H1 (cell line): ENCODE data around the gene HDX. TPM values are rescaled to one million over a fixed set of nuclear protein-coding genes. Genes with fewer than 3 reads are reported as not detected.

Experiments
- CTCF ChIA-PET: fragments of 300-600 bp; sonication (Branson Sonifier 250); formaldehyde crosslinking; loops from one replicate; lab custom pipeline; 2021; ENCODE audit not compliant: partially characterized antibody; lab: Charles Lee
- POLR2A ChIA-PET: fragments of 300-600 bp; sonication (Branson Sonifier 250); formaldehyde crosslinking; loops from one replicate; lab custom pipeline; 2021; ENCODE audit warnings: inconsistent platforms; ENCODE audit not compliant: partially characterized antibody; lab: Charles Lee
- DNase-seq, 2 experiments: peaks; one replicate each; pipeline versions ENCODE4 v3.0.0 to v3.0.0-alpha.2; 2010 to 2022; ENCODE audit warnings: low spot score in 2 of 2, low read depth in 1 of 2, mixed read lengths in 1 of 2
- FAIRE-seq: peaks from 2 replicates; lab custom pipeline; 2011; peaks lifted over from hg19 to GRCh38; lab: Jason Lieb, UNC
- H2AFZ ChIP-seq: 2 replicates; pipeline ENCODE4 v1.8.1; 2012; ENCODE audit warnings: low read length, inconsistent platforms
- H2AK5ac ChIP-seq: 2 replicates; pipeline ENCODE4 v1.6.1; 2013; ENCODE audit warnings: low read depth, low read length
- H2BK120ac ChIP-seq: replicated peaks from 2 replicates; pipeline ENCODE3; 2013; ENCODE audit warnings: low read depth, low read length, inconsistent platforms
- H2BK12ac ChIP-seq: 2 replicates; pipeline ENCODE4 v1.6.1; 2013; ENCODE audit warnings: low read depth, low read length
- H2BK15ac ChIP-seq: 2 replicates; pipeline ENCODE4 v1.6.1; 2013; ENCODE audit warnings: low read length
- H2BK20ac ChIP-seq: 2 replicates; pipeline ENCODE4 v1.6.1; 2013; ENCODE audit warnings: low read length
- H2BK5ac ChIP-seq: 2 replicates; pipeline ENCODE4 v1.6.1; 2013; ENCODE audit warnings: low read depth, low read length
- H3K14ac ChIP-seq: 2 replicates; pipeline ENCODE4 v1.6.1; 2013; ENCODE audit warnings: inconsistent platforms; ENCODE audit not compliant: insufficient read length
- H3K18ac ChIP-seq: 2 replicates; pipeline ENCODE4 v1.6.1; 2013; ENCODE audit warnings: low read length; ENCODE audit errors: extremely low read depth
- H3K23ac ChIP-seq: 2 replicates; pipeline ENCODE4 v1.6.1; 2013; ENCODE audit warnings: inconsistent platforms; ENCODE audit not compliant: insufficient read length
- H3K23me2 ChIP-seq: 2 replicates; pipeline ENCODE4 v1.6.1; 2013; ENCODE audit warnings: low read depth, low read length
- H3K27ac ChIP-seq: 2 replicates; pipeline ENCODE4 v1.6.1; 2011; ENCODE audit warnings: low read depth, low read length, inconsistent platforms
- H3K27me3 ChIP-seq, 4 experiments: replicated peaks in 1 of 4; 1 replicate in 1 of 4; 2 replicates in 3 of 4; pipeline versions ENCODE4 v1.6.1 to v1.8.1; 2011 to 2013; ENCODE audit warnings: low read length in 3 of 4, mild to moderate bottlenecking in 3 of 4, inconsistent platforms in 2 of 4, mixed read lengths in 2 of 4, moderate library complexity in 1 of 4; ENCODE audit not compliant: control insufficient read depth in 3 of 4, insufficient read depth in 3 of 4; ENCODE audit errors: extremely low read depth in 1 of 4
- H3K36me3 ChIP-seq, 4 experiments: 2 replicates each; pipeline versions ENCODE4 v1.6.1 to v1.8.1; 2011 to 2013; ENCODE audit warnings: mild to moderate bottlenecking in 4 of 4, low read length in 3 of 4, moderate library complexity in 2 of 4, control low read depth in 1 of 4, inconsistent platforms in 1 of 4; ENCODE audit not compliant: insufficient read depth in 4 of 4, control insufficient read depth in 2 of 4
- H3K4ac ChIP-seq: replicated peaks from 2 replicates; pipeline ENCODE3; 2013; ENCODE audit warnings: low read length, low read depth, mixed read lengths, inconsistent platforms; ENCODE audit not compliant: insufficient read length
- H3K4me1 ChIP-seq, 4 experiments: replicated peaks in 1 of 4; 1 replicate in 1 of 4; 2 replicates in 3 of 4; pipeline versions ENCODE4 v1.6.1 to v1.8.1; 2011 to 2013; ENCODE audit warnings: low read length in 3 of 4, inconsistent platforms in 2 of 4, mixed read lengths in 1 of 4; ENCODE audit not compliant: insufficient read depth in 4 of 4, control insufficient read depth in 3 of 4
- H3K4me2 ChIP-seq, 2 experiments: 2 replicates each; pipeline versions ENCODE4 v1.6.1 to v1.8.1; 2011 to 2013; ENCODE audit warnings: low read depth in 2 of 2, low read length in 2 of 2, control low read depth in 1 of 2, inconsistent platforms in 1 of 2, mild to moderate bottlenecking in 1 of 2; ENCODE audit not compliant: insufficient read depth in 1 of 2
- H3K4me3 ChIP-seq, 4 experiments: fragments of 200-600, 300-600 bp in 1 of 4; sonication (generic), shearing (Covaris generic), sonication (Bioruptor Twin) in 1 of 4; 2 replicates each; pipeline versions ENCODE4 v1.5.1 to v1.8.1; 2011 to 2016; ENCODE audit warnings: low read length in 4 of 4, low read depth in 3 of 4, control low read depth in 2 of 4, inconsistent platforms in 2 of 4, mild to moderate bottlenecking in 2 of 4, mixed read lengths in 1 of 4, moderate library complexity in 1 of 4; ENCODE audit not compliant: insufficient read depth in 2 of 4; ENCODE audit errors: extremely low read depth in 1 of 4
- H3K56ac ChIP-seq: replicated peaks from 2 replicates; pipeline ENCODE3; 2013; ENCODE audit warnings: low read depth, mild to moderate bottlenecking, mixed read lengths, low read length, inconsistent platforms; ENCODE audit not compliant: insufficient read length
- H3K79me1 ChIP-seq: 2 replicates; pipeline ENCODE4 v1.6.1; 2013; ENCODE audit warnings: low read depth, low read length, control low read depth
- H3K79me2 ChIP-seq, 2 experiments: 2 replicates each; pipeline versions ENCODE4 v1.6.1 to v1.8.1; 2012 to 2013; ENCODE audit warnings: low read length in 2 of 2, mild to moderate bottlenecking in 2 of 2, inconsistent platforms in 1 of 2; ENCODE audit not compliant: insufficient read depth in 2 of 2, control insufficient read depth in 1 of 2
- H3K9ac ChIP-seq, 4 experiments: replicated peaks in 1 of 4; 1 replicate in 1 of 4; 2 replicates in 3 of 4; pipeline versions ENCODE4 v1.6.1 to v1.8.1; 2011 to 2013; ENCODE audit warnings: low read depth in 3 of 4, low read length in 3 of 4, control low read depth in 2 of 4, mild to moderate bottlenecking in 2 of 4, moderate library complexity in 2 of 4, inconsistent platforms in 1 of 4; ENCODE audit errors: extremely low read depth in 1 of 4
- H3K9me3 ChIP-seq, 2 experiments: 2 replicates each; pipeline versions ENCODE4 v1.6.1 to v1.8.1; 2012 to 2013; ENCODE audit warnings: mild to moderate bottlenecking in 2 of 2, moderate library complexity in 2 of 2, control low read depth in 1 of 2, inconsistent platforms in 1 of 2, low read depth in 1 of 2, low read length in 1 of 2, mixed read lengths in 1 of 2; ENCODE audit not compliant: insufficient read depth in 2 of 2
- H4K20me1 ChIP-seq, 2 experiments: replicated peaks in 1 of 2; 2 replicates each; pipeline versions ENCODE3 to v1.8.1; 2011 to 2013; ENCODE audit warnings: inconsistent platforms in 2 of 2, low read length in 2 of 2, mild to moderate bottlenecking in 1 of 2; ENCODE audit not compliant: insufficient read depth in 2 of 2, control insufficient read depth in 1 of 2
- H4K5ac ChIP-seq: 2 replicates; pipeline ENCODE4 v1.6.1; 2013; ENCODE audit warnings: low read length, low read depth, mixed read lengths, inconsistent platforms; ENCODE audit not compliant: insufficient read length
- H4K8ac ChIP-seq: 2 replicates; pipeline ENCODE4 v1.8.0; 2013; ENCODE audit warnings: mild to moderate bottlenecking, moderate library complexity, low read length, inconsistent platforms; ENCODE audit not compliant: insufficient read depth; ENCODE audit errors: extremely low read depth
- H4K91ac ChIP-seq: replicated peaks from 2 replicates; pipeline ENCODE3; 2013; ENCODE audit warnings: low read length, mixed read lengths, inconsistent platforms; ENCODE audit not compliant: insufficient read length
- ASH2L ChIP-seq: fragments of 200-600, 300-600 bp; sonication (generic); IDR thresholded peaks from one replicate; pipeline ENCODE4 v1.7.1; 2017; ENCODE audit warnings: low read length
- ATF3 ChIP-seq: IDR thresholded peaks from 2 replicates; pipeline ENCODE4 v1.6.1; 2011; ENCODE audit warnings: low read depth, mild to moderate bottlenecking, low read length; ENCODE audit not compliant: insufficient read depth
- CBX8 ChIP-seq: fragments of 300-800, 300-1000 bp; sonication (generic); IDR thresholded peaks from 2 replicates; pipeline ENCODE4 v1.7.1; 2016; ENCODE audit warnings: low read depth, low read length, borderline replicate concordance
- E2F6 ChIP-seq: IDR thresholded peaks from 2 replicates; pipeline ENCODE4 v1.6.1; 2012; ENCODE audit warnings: inconsistent platforms
- GABPA ChIP-seq: IDR thresholded peaks from 2 replicates; pipeline ENCODE4 v1.6.1; 2011; ENCODE audit warnings: mild to moderate bottlenecking, low read length, moderate library complexity, borderline replicate concordance; ENCODE audit not compliant: insufficient read depth
- JUN ChIP-seq: IDR thresholded peaks from 2 replicates; pipeline ENCODE4 v1.6.1; 2011; ENCODE audit warnings: low read depth, mild to moderate bottlenecking, improper control_type of control experiment, low read length
- SIN3A ChIP-seq, 2 experiments: IDR thresholded peaks in 1 of 2; conservative IDR thresholded peaks in 1 of 2; 2 replicates each; pipeline ENCODE4 v1.6.1; 2011 to 2012; ENCODE audit warnings: low read length in 2 of 2, improper control_type of control experiment in 1 of 2, low read depth in 1 of 2, mild to moderate bottlenecking in 1 of 2
- SIX5 ChIP-seq: IDR thresholded peaks from 2 replicates; pipeline ENCODE4 v1.6.1; 2011; ENCODE audit warnings: mild to moderate bottlenecking, low read depth, low read length
- SRF ChIP-seq: IDR thresholded peaks from 2 replicates; pipeline ENCODE4 v1.6.1; 2011; ENCODE audit warnings: mild to moderate bottlenecking, low read depth, low read length, moderate library complexity
- ZNF274 ChIP-seq: IDR thresholded peaks from 2 replicates; pipeline ENCODE4 v1.7.0; 2012; ENCODE audit warnings: low read length, borderline replicate concordance; ENCODE audit errors: extremely low read depth
- WGBS, 2 experiments: shearing (Covaris generic) in 1 of 2; methylation state at CpG; one replicate each; pipeline versions ENCODE4 v1.1.6 to v1.1.7; 2013 to 2015; ENCODE audit warnings: low lambda C conversion rate in 2 of 2, mixed read lengths in 2 of 2, inconsistent platforms in 1 of 2, low coverage in 1 of 2, missing lambda C conversion rate in 1 of 2; ENCODE audit not compliant: insufficient replicate concordance in 2 of 2, insufficient coverage in 1 of 2, insufficient read length in 1 of 2; ENCODE audit errors: extremely low coverage in 1 of 2, missing lambda C conversion rate in 1 of 2; 5-methylcytosine and 5-hydroxymethylcytosine counted together
- polyA plus RNA-seq, 7 experiments: library from polyadenylated mRNA; depleted of rRNA in 3 of 7; stranded (reverse) in 5 of 7; unstranded in 2 of 7; fragments of >200 nt in 5 of 7; fragments of 200-250 nt in 2 of 7; gene quantifications; 1 replicate in 5 of 7; 2 replicates in 1 of 7; 4 replicates in 1 of 7; pipeline versions ENCODE4 v1.2.1 to v1.2.3, GENCODE V29; 2011 to 2013; ENCODE audit warnings: missing spikeins in 2 of 7, mixed read lengths in 2 of 7
- total RNA-seq: library from RNA; stranded (reverse); fragmentation: NEBNext Ultra II Directional; extraction: Animal tissue kit (Norgen Biotek cat#: 25700); gene quantifications from 2 replicates; pipeline ENCODE4 v1.2.1, GENCODE V29; 2021

The HDX gene
- total and polyA plus RNA-seq, 2 of the 8 experiments (the other 6 are each of a cell fraction or from before 2014, with no cell fraction given) = 0.54 to 10.2 TPM

DNA sequence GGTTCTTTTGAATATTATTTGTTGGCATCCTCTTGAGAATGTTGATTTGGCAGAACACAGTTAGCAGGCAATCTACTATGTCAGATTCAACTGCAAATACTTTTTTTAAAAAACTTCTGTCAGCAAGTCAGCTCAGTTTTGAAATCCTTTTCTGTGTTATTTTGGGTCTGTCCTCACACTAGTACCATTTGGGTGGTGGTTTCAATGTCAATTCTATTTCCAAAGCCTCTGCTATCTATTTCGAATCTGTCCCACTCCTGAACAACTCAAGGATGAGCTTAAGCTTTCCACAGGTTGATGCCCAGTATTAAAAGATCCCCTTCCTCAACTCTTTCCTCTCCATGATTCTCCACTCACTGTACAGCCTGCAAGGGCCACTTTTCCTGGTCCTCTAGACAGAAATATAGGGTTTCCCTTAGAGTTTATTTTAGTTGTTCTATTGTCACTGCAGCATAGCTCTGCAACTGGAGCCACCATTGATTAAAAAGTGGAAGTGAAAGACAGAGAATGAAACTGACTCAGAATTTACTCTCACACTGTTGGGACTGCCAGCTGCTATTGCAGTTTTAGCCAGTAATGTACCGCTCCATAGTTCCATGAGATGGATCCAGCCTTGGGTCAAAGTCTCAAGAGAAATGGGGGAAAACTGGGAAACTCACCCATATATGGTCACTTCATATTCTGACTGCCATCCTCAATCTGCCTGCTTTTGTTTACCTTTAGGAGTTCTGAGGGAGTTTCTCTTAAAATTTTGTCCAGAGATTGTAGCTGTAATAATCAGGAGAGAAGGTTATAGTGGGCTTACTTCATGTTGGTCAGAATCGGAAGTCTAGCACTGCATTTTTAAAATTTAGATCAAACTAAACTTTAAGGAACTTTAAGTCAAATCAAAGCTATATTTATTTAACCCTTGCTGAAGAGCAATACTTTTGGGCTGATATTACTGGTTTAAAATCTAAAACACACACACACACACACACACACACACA lies 14.6 kb downstream of the HDX start:
- Histone ChIP-seq H4K91ac (no peak overlapping the region), H3K56ac (no peak overlapping the region), H3K36me3 (peaks cover 0 to 2% (median 0%) of the 10 kb centered on the region in 4 experiments; a peak in 2 of 8 replicates), H2BK15ac (no peak overlapping the region), H2BK5ac (no peak overlapping the region), H3K9me3 (peaks cover 0 to 3% of the 10 kb centered on the region in 2 experiments; a peak in 1 of 4 replicates), H3K27ac (no peak overlapping the region), H3K4ac (no peak overlapping the region), H4K5ac (no peak overlapping the region), H3K79me1 (no peaks in the 10 kb centered on the region), H3K27me3 (no peaks in the 10 kb centered on the region), H4K8ac (no peak overlapping the region), H2BK120ac (no peak overlapping the region), H3K14ac (no peak overlapping the region), H2BK20ac (no peak overlapping the region), H2BK12ac (no peak overlapping the region), H3K4me3 (no peak overlapping the region), H2AK5ac (no peak overlapping the region), H3K9ac (no peak overlapping the region), H2AFZ (no peak overlapping the region), H3K79me2 (no peaks in the 10 kb centered on the region), H4K20me1 (no peaks in the 10 kb centered on the region), H3K4me2 (no peak overlapping the region), H3K23me2 (no peaks in the 10 kb centered on the region), H3K4me1 (no peaks in the 10 kb centered on the region), H3K18ac (no peak overlapping the region), H3K23ac (no peak overlapping the region)
- DNase-seq = no peak
- CTCF ChIA-PET = no interaction called here
- WGBS, 2 experiments = 89% methylated on average over 2 of the region's 3 CpGs; no CpG with 5 or more reads in 1 of the 2 experiments
- no peak for FAIRE-seq
- POLR2A ChIA-PET = no interaction called here
- TF ChIP-seq ZNF274 (no peak), SRF (no peak), SIN3A (conservative IDR thresholded peaks at IDR 0.05 in 1 of 2, IDR thresholded peaks at IDR 0.05 in 1 of 2; ENCODE audit: low read depth in 1 of 2, low read length in 2 of 2) (no peak), ASH2L (no peak), JUN (no peak), CBX8 (no peak), ATF3 (no peak), GABPA (no peak), SIX5 (no peak), E2F6 (no peak)
